Measurements from ENCODE around the gene NPIPA1. TPM values are rescaled to one million over a fixed set of nuclear protein-coding genes. Genes with fewer than 3 reads are reported as not detected.
"Not testable (repeated sequence)": the region's sequence is repeated elsewhere in the genome, so short reads cannot be mapped to it uniquely, and the experiment has no call there.

Gene NPIPA1
- total and polyA plus RNA-seq, 9 of the 15 experiments (the other 6 are each of a cell fraction or from before 2014, with no cell fraction given) = 8.2 to 48.7 (median 27.2) TPM

DNA sequence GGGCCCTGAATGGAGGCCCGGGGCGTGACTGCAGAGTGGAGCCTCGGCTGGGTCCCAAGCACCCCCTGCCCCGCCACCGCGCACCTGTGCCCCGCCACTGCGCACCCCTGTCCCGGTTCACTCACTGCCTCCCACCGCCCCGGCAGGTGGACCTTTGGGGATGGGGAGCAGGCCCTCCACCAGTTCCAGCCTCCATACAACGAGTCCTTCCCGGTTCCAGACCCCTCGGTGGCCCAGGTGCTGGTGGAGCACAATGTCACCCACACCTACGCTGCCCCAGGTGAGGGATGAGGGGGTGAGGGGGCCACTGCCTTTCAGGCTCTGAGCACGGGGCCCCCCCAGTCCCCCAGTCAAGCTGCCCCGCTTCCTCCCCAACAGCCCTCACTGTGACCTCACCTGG, 12.9 kb upstream of the NPIPA1 start:
- CTCF ChIA-PET (ENCODE audit: low intra/inter-chr PET ratio); BruUV-seq (replicated peaks); H4K20me1 ChIP-seq (replicated peaks; ENCODE audit: control insufficient read depth, insufficient read depth, low read length); H3K27ac ChIP-seq (ENCODE audit: extremely low read depth, low read depth, low read length); H3K9me3 ChIP-seq (replicated peaks; ENCODE audit: control insufficient read depth, insufficient read depth, low read depth, low read length); H3K4me1 ChIP-seq (replicated peaks in 1 of 2; ENCODE audit: control insufficient read depth in 2 of 2, insufficient read depth in 2 of 2, low read length in 2 of 2); POLR2A ChIA-PET; H3K9ac ChIP-seq (ENCODE audit: insufficient read depth in 1 of 2, low read depth in 2 of 2, low read length in 2 of 2); DNase-seq (ENCODE audit: extremely low read depth in 1 of 4, low spot score in 3 of 4); H3K79me2 ChIP-seq (ENCODE audit: control insufficient read depth, insufficient read depth, low read length); H2AFZ ChIP-seq (ENCODE audit: low read depth, low read length); H3K4me2 ChIP-seq (ENCODE audit: insufficient read depth, low read length); H3K36me3 ChIP-seq (ENCODE audit: control insufficient read depth, insufficient read depth, low read length); FAIRE-seq; H3K27me3 ChIP-seq (ENCODE audit: control insufficient read depth in 2 of 2, insufficient read depth in 2 of 2, low read length in 2 of 2); intact Hi-C loops (cut with micrococcal nuclease); H3K4me3 ChIP-seq; ATAC-seq; H3K9me1 ChIP-seq (ENCODE audit: control insufficient read depth, insufficient read depth, low read length); in situ Hi-C loops (cut with MboI): not testable (repeated sequence)
- WGBS (ENCODE audit: insufficient coverage, low coverage, missing lambda C conversion rate) = 37% methylated on average over 2 of the region's 17 CpGs

- 66% methylated on average over 6 of the region's 18 CpGs for WGBS (ENCODE audit: insufficient coverage, low coverage, missing lambda C conversion rate)
- BruUV-seq (replicated peaks); intact Hi-C loops (cut with micrococcal nuclease); CTCF ChIA-PET (ENCODE audit: low intra/inter-chr PET ratio); H3K27me3 ChIP-seq (ENCODE audit: control insufficient read depth in 2 of 2, insufficient read depth in 2 of 2, low read length in 2 of 2); H3K4me1 ChIP-seq (replicated peaks in 1 of 2; ENCODE audit: control insufficient read depth in 2 of 2, insufficient read depth in 2 of 2, low read length in 2 of 2); FAIRE-seq; H3K27ac ChIP-seq (ENCODE audit: extremely low read depth, low read depth, low read length); H4K20me1 ChIP-seq (replicated peaks; ENCODE audit: control insufficient read depth, insufficient read depth, low read length); H3K79me2 ChIP-seq (ENCODE audit: control insufficient read depth, insufficient read depth, low read length); H3K36me3 ChIP-seq (ENCODE audit: control insufficient read depth, insufficient read depth, low read length); H3K4me2 ChIP-seq (ENCODE audit: insufficient read depth, low read length); H3K9me3 ChIP-seq (replicated peaks; ENCODE audit: control insufficient read depth, insufficient read depth, low read depth, low read length); in situ Hi-C loops (cut with MboI); ATAC-seq; DNase-seq (ENCODE audit: extremely low read depth in 1 of 4, low spot score in 3 of 4); H3K4me3 ChIP-seq; H3K9ac ChIP-seq (ENCODE audit: insufficient read depth in 1 of 2, low read depth in 2 of 2, low read length in 2 of 2); H3K9me1 ChIP-seq (ENCODE audit: control insufficient read depth, insufficient read depth, low read length); H2AFZ ChIP-seq (ENCODE audit: low read depth, low read length); POLR2A ChIA-PET: not testable (repeated sequence)
Observed at GRCh38 chr16:14924982-14925381, 12.3 kb upstream of the NPIPA1 start.

DNA sequence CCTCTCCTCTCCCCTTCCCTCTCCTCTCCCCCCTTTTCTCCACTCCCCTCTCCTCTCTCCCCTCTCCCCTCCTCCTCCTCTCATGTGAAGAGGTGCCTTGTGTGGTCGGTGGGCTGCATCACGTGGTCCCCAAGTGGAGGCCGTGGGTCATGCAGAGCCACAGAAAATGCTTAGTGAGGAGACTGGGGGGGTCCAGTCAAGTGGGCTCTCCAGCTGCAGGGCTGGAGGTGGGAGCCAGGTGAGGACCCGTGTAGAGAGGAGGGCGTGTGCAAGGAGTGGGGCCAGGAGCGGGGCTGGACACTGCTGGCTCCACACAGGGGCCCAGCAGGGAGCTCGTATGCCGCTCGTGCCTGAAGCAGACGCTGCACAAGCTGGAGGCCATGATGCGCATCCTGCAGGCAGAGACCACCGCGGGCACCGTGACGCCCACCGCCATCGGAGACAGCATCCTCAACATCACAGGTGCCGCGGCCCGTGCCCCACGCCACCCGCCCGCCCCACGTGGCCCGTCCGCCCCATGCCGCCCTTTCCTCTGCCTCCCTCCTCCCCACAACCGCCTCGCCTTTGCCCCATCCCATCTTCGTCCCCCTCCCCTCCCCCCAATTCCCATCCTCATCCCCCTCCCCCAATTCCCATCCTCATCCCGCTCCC, 9.1 kb upstream of the NPIPA1 start:
- H3K36me3 ChIP-seq (ENCODE audit: control insufficient read depth, insufficient read depth, low read length); H3K9ac ChIP-seq (ENCODE audit: insufficient read depth in 1 of 2, low read depth in 2 of 2, low read length in 2 of 2); H4K20me1 ChIP-seq (replicated peaks; ENCODE audit: control insufficient read depth, insufficient read depth, low read length); ATAC-seq; H3K79me2 ChIP-seq (ENCODE audit: control insufficient read depth, insufficient read depth, low read length); in situ Hi-C loops (cut with MboI); POLR2A ChIA-PET; H3K9me1 ChIP-seq (ENCODE audit: control insufficient read depth, insufficient read depth, low read length); H2AFZ ChIP-seq (ENCODE audit: low read depth, low read length); H3K4me3 ChIP-seq; H3K4me2 ChIP-seq (ENCODE audit: insufficient read depth, low read length); H3K27ac ChIP-seq (ENCODE audit: extremely low read depth, low read depth, low read length); CTCF ChIA-PET (ENCODE audit: low intra/inter-chr PET ratio); H3K9me3 ChIP-seq (replicated peaks; ENCODE audit: control insufficient read depth, insufficient read depth, low read depth, low read length); intact Hi-C loops (cut with micrococcal nuclease); BruUV-seq (replicated peaks); H3K27me3 ChIP-seq (ENCODE audit: control insufficient read depth in 2 of 2, insufficient read depth in 2 of 2, low read length in 2 of 2); FAIRE-seq; H3K4me1 ChIP-seq (replicated peaks in 1 of 2; ENCODE audit: control insufficient read depth in 2 of 2, insufficient read depth in 2 of 2, low read length in 2 of 2): not testable (repeated sequence)
- DNase-seq (ENCODE audit: extremely low read depth in 1 of 4, low spot score in 3 of 4) = peak in 2 of 4 experiments; percentile 3 to 13
- WGBS (ENCODE audit: insufficient coverage, low coverage, missing lambda C conversion rate) = 71% methylated on average over 4 of the region's 31 CpGs

- CTCF ChIA-PET (ENCODE audit: low intra/inter-chr PET ratio); H3K4me1 ChIP-seq (replicated peaks in 1 of 2; ENCODE audit: control insufficient read depth in 2 of 2, insufficient read depth in 2 of 2, low read length in 2 of 2); DNase-seq (ENCODE audit: extremely low read depth in 1 of 4, low spot score in 3 of 4); H3K36me3 ChIP-seq (ENCODE audit: control insufficient read depth, insufficient read depth, low read length); H3K9me3 ChIP-seq (replicated peaks; ENCODE audit: control insufficient read depth, insufficient read depth, low read depth, low read length); POLR2A ChIA-PET; FAIRE-seq; in situ Hi-C loops (cut with MboI); intact Hi-C loops (cut with micrococcal nuclease); H3K79me2 ChIP-seq (ENCODE audit: control insufficient read depth, insufficient read depth, low read length); H3K27me3 ChIP-seq (ENCODE audit: control insufficient read depth in 2 of 2, insufficient read depth in 2 of 2, low read length in 2 of 2); H2AFZ ChIP-seq (ENCODE audit: low read depth, low read length); H3K9ac ChIP-seq (ENCODE audit: insufficient read depth in 1 of 2, low read depth in 2 of 2, low read length in 2 of 2); ATAC-seq; BruUV-seq (replicated peaks); H3K4me2 ChIP-seq (ENCODE audit: insufficient read depth, low read length); H3K27ac ChIP-seq (ENCODE audit: extremely low read depth, low read depth, low read length); H3K4me3 ChIP-seq; H4K20me1 ChIP-seq (replicated peaks; ENCODE audit: control insufficient read depth, insufficient read depth, low read length); H3K9me1 ChIP-seq (ENCODE audit: control insufficient read depth, insufficient read depth, low read length): not testable (repeated sequence)
- 70% methylated on average over 10 of the region's 26 CpGs for WGBS (ENCODE audit: insufficient coverage, low coverage, missing lambda C conversion rate)
Observed at GRCh38 chr16:14929176-14929575, 8.1 kb upstream of the NPIPA1 start.
